ENCODE results near the gene NRSN1. TPM values are rescaled to one million over a fixed set of nuclear protein-coding genes. Genes with fewer than 3 reads are reported as not detected.
A peak's percentile ranks its signal among the peaks of the same experiment; 100 is the strongest.

NRSN1 gene
- total and polyA plus RNA-seq, 9 of the 15 experiments (the other 6 are each of a cell fraction or from before 2014, with no cell fraction given) = not detected

GRCh38 chr6:24186349-24186748 is 60.3 kb downstream of the NRSN1 start:
- no peaks in the 10 kb centered on the region for H3K9me1 ChIP-seq (ENCODE audit: control insufficient read depth, insufficient read depth, low read length)
- no peak overlapping the region for H3K4me2 ChIP-seq (ENCODE audit: insufficient read depth, low read length)
- H3K4me1 ChIP-seq (replicated peaks in 1 of 2; ENCODE audit: control insufficient read depth in 2 of 2, insufficient read depth in 2 of 2, low read length in 2 of 2) = no peaks in the 10 kb centered on the region
- intact Hi-C loops (cut with micrococcal nuclease) (no loop called here), in situ Hi-C loops (cut with MboI) (no loop called here)
- H4K20me1 ChIP-seq (replicated peaks; ENCODE audit: control insufficient read depth, insufficient read depth, low read length) = no peaks in the 10 kb centered on the region
- CTCF ChIA-PET (ENCODE audit: low intra/inter-chr PET ratio) = no interaction called here
- no TSS peak for BruUV-seq (replicated peaks)
- DNase-seq (ENCODE audit: extremely low read depth in 1 of 4, low spot score in 3 of 4) = no peak
- no peak overlapping the region for H2AFZ ChIP-seq (ENCODE audit: low read depth, low read length)
- H3K27ac ChIP-seq (ENCODE audit: extremely low read depth, low read depth, low read length) = no peak overlapping the region
- no peaks in the 10 kb centered on the region for H3K79me2 ChIP-seq (ENCODE audit: control insufficient read depth, insufficient read depth, low read length)
- no peaks in the 10 kb centered on the region for H3K36me3 ChIP-seq (ENCODE audit: control insufficient read depth, insufficient read depth, low read length)
- POLR2A ChIA-PET = interaction anchor here (0.7 kb wide), 1 partner anchor 20 kb away, joined by 3 read pairs; no protein-coding TSS in a partner anchor
- peak; percentile 59 for TF ChIP-seq RFX1 (IDR thresholded peaks at IDR 0.05)
- no peak for TF ChIP-seq RAD21 (CRISPR knock-in tag; conservative IDR thresholded peaks at IDR 0.05 in 1 of 2, IDR thresholded peaks at IDR 0.05 in 1 of 2)
- 0% methylated on average over 7 of the region's 7 CpGs for WGBS (ENCODE audit: insufficient coverage, low coverage, missing lambda C conversion rate)
- ATAC-seq = no peak
- no peaks in the 10 kb centered on the region for H3K9me3 ChIP-seq (replicated peaks; ENCODE audit: control insufficient read depth, insufficient read depth, low read depth, low read length)
- FAIRE-seq = no peak
- H3K9ac ChIP-seq (ENCODE audit: insufficient read depth in 1 of 2, low read depth in 2 of 2, low read length in 2 of 2) = no peak overlapping the region
- H3K4me3 ChIP-seq = no peak overlapping the region
- no peaks in the 10 kb centered on the region for H3K27me3 ChIP-seq (ENCODE audit: control insufficient read depth in 2 of 2, insufficient read depth in 2 of 2, low read length in 2 of 2)

- CTCF ChIA-PET (ENCODE audit: low intra/inter-chr PET ratio) = no interaction called here
- Histone ChIP-seq H3K27ac (ENCODE audit: extremely low read depth, low read depth, low read length) (no peak overlapping the region), H2AFZ (ENCODE audit: low read depth, low read length) (no peak overlapping the region), H3K9me1 (ENCODE audit: control insufficient read depth, insufficient read depth, low read length) (no peaks in the 10 kb centered on the region), H3K9ac (ENCODE audit: insufficient read depth in 1 of 2, low read depth in 2 of 2, low read length in 2 of 2) (no peak overlapping the region), H3K4me1 (replicated peaks in 1 of 2; ENCODE audit: control insufficient read depth in 2 of 2, insufficient read depth in 2 of 2, low read length in 2 of 2) (no peaks in the 10 kb centered on the region), H3K4me2 (ENCODE audit: insufficient read depth, low read length) (no peak overlapping the region), H3K36me3 (ENCODE audit: control insufficient read depth, insufficient read depth, low read length) (no peaks in the 10 kb centered on the region), H3K79me2 (ENCODE audit: control insufficient read depth, insufficient read depth, low read length) (no peaks in the 10 kb centered on the region), H3K9me3 (replicated peaks; ENCODE audit: control insufficient read depth, insufficient read depth, low read depth, low read length) (no peaks in the 10 kb centered on the region), H3K27me3 (ENCODE audit: control insufficient read depth in 2 of 2, insufficient read depth in 2 of 2, low read length in 2 of 2) (no peaks in the 10 kb centered on the region), H3K4me3 (no peak overlapping the region), H4K20me1 (replicated peaks; ENCODE audit: control insufficient read depth, insufficient read depth, low read length) (no peaks in the 10 kb centered on the region)
- no TSS peak for BruUV-seq (replicated peaks)
- intact Hi-C loops (cut with micrococcal nuclease) (no loop called here), in situ Hi-C loops (cut with MboI) (no loop called here)
- DNase-seq (ENCODE audit: extremely low read depth in 1 of 4, low spot score in 3 of 4) = no peak
- FAIRE-seq = no peak
- POLR2A ChIA-PET = no interaction called here
- ATAC-seq = no peak
- TF ChIP-seq TARDBP (IDR thresholded peaks at IDR 0.05) (no peak), BRF1 (IDR thresholded peaks at IDR 0.05; ENCODE audit: borderline replicate concordance, extremely low read depth, insufficient read length) (no peak), VEZF1 (CRISPR knock-in tag; IDR thresholded peaks at IDR 0.05) (no peak), CTCFL (IDR thresholded peaks at IDR 0.05; ENCODE audit: borderline replicate concordance, insufficient read depth, low read depth, low read length, poor library complexity, severe bottlenecking) (no peak), RBM17 (IDR thresholded peaks at IDR 0.05; ENCODE audit: borderline replicate concordance, low read depth, low read length) (no peak), NR2C2 (CRISPR knock-in tag; IDR thresholded peaks at IDR 0.05) (no peak), NR2C2 (tag; IDR thresholded peaks at IDR 0.05) (no peak), NR0B1 (IDR thresholded peaks at IDR 0.05; ENCODE audit: partially characterized antibody) (no peak)
Measured at GRCh38 chr6:24187965-24188577, 62.1 kb downstream of the NRSN1 start.

Data from K562 (cell line).